ENCODE data around the gene CNTNAP2. TPM values are rescaled to one million over a fixed set of nuclear protein-coding genes. Genes with fewer than 3 reads are reported as not detected.
"Not testable (repeated sequence)": the region's sequence is repeated elsewhere in the genome, so short reads cannot be mapped to it uniquely, and the experiment has no call there.

CNTNAP2 gene
- total and polyA plus RNA-seq, 8 donors: 0.94 to 42.5 (median 38.6) TPM

GRCh38 chr7:147586110-147586509, 1469.5 kb downstream of the CNTNAP2 start:
- Histone ChIP-seq H3K4me1 (no peaks in the 10 kb centered on the region), H3K4me3 (no peak overlapping the region), H3K27me3 (no peaks in the 10 kb centered on the region), H3K27ac (no peak overlapping the region), H3K36me3 (no peaks in the 10 kb centered on the region), H3K9me3 (no peaks in the 10 kb centered on the region)
- TF ChIP-seq, protein P1, sequence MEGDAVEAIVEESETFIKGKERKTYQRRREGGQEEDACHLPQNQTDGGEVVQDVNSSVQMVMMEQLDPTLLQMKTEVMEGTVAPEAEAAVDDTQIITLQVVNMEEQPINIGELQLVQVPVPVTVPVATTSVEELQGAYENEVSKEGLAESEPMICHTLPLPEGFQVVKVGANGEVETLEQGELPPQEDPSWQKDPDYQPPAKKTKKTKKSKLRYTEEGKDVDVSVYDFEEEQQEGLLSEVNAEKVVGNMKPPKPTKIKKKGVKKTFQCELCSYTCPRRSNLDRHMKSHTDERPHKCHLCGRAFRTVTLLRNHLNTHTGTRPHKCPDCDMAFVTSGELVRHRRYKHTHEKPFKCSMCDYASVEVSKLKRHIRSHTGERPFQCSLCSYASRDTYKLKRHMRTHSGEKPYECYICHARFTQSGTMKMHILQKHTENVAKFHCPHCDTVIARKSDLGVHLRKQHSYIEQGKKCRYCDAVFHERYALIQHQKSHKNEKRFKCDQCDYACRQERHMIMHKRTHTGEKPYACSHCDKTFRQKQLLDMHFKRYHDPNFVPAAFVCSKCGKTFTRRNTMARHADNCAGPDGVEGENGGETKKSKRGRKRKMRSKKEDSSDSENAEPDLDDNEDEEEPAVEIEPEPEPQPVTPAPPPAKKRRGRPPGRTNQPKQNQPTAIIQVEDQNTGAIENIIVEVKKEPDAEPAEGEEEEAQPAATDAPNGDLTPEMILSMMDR (IDR thresholded peaks at IDR 0.05): no peak
- intact Hi-C loops (cut with DNase I): no loop called here
- ATAC-seq: no peak
- DNase-seq: no peak

DNA sequence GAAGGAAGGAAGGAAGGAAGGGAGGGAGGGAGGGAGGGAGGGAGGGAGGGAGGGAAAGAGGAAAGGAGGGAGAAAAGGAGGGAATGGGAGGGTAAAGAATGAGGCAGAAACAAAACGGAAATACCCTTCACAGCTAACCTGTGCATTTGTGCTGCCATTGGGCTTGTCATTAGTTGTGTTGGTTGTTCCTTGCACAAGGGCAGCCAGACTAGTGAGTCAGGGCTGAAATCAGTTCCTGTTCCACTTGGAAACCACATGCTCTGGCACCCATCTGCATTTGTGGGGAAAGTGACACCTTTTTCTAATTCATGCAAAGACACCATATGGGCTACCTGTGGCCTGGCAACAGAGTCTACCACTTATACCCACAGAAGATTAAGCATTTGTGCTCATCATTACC, 1469.9 kb downstream of the CNTNAP2 start:
- no peak overlapping the region for H3K4me3 ChIP-seq
- DNase-seq: no peak
- H3K36me3 ChIP-seq: no peaks in the 10 kb centered on the region
- intact Hi-C loops (cut with DNase I): no loop called here
- ATAC-seq: no peak
- TF ChIP-seq, protein P1 (IDR thresholded peaks at IDR 0.05): no peak
- H3K4me1 ChIP-seq: no peaks in the 10 kb centered on the region
- H3K27ac ChIP-seq: no peak overlapping the region
- H3K27me3 ChIP-seq: no peaks in the 10 kb centered on the region
- no peaks in the 10 kb centered on the region for H3K9me3 ChIP-seq

DNA sequence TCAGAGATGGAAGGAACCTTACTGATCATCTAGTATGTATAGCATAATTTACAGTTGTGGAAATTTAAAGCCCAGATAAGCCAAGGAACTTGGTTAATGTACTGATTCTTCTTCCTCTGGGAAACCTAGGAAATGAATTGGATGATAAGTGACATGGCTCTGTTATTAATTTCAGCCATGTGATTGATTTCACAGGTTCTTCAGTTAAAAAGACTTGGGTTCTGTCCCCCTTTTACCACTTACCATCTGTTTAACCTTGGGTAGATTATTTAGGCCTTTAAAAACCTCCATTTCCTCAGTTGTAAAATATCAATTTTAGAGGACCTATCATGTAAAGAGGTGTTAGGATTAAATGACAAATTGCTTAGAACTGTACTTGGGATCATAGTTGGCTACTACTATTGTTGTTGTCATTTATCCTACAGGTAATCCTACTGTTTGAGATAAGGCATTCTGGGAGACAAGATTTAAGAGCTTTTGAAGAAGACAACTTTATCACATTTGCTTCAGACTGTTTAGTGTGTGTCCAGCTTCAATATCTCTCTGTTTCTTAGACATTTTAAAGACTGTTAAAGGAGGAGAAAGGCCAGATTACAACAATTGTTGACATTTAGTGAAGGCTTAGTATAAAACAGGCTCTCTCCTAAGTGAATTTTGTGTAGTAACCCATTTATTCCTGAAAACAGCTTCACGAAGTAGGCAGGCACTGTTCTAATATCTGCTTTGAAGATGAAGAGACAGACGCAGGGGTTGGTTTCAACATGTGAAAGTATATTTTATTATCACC, 1476.9 kb downstream of the CNTNAP2 start:
- TF ChIP-seq, protein P1 (IDR thresholded peaks at IDR 0.05): no peak
- Histone ChIP-seq H3K27ac (no peak overlapping the region), H3K27me3 (no peaks in the 10 kb centered on the region), H3K4me3 (no peak overlapping the region), H3K36me3 (no peaks in the 10 kb centered on the region), H3K4me1 (no peaks in the 10 kb centered on the region), H3K9me3 (peaks cover 0 to 10% of the 10 kb centered on the region in 2 donors)
- no peak for DNase-seq
- no peak for ATAC-seq
- intact Hi-C loops (cut with DNase I): no loop called here

DNA sequence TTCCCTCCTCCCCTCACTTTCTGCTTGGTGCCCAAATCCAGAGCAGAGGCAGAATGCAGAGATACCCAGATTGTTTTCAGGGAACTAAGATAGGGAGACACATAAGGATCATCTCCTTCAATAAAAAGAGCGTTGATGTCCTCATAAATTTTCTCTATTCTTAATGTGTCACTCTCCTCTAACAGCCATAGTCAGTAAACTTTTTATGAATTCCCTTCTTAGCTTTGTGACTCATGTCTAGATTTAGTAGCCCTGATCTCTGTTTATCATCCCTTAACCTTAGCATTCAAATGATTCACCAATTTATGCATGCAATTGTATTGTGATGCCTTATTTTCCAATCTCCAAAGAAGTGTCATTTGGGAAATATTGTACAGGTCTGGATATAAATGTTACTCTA, 1478.4 kb downstream of the CNTNAP2 start:
- Histone ChIP-seq H3K27ac (no peak overlapping the region), H3K4me3 (no peak overlapping the region), H3K9me3 (peaks cover 0 to 14% of the 10 kb centered on the region in 2 donors), H3K4me1 (no peaks in the 10 kb centered on the region), H3K27me3 (no peaks in the 10 kb centered on the region), H3K36me3 (no peaks in the 10 kb centered on the region)
- intact Hi-C loops (cut with DNase I): no loop called here
- ATAC-seq (no peak), DNase-seq (no peak)
- TF ChIP-seq, protein P1 (IDR thresholded peaks at IDR 0.05): no peak

GRCh38 chr7:147598687-147599086, 1482.1 kb downstream of the CNTNAP2 start:
- DNase-seq; H3K36me3 ChIP-seq; H3K4me1 ChIP-seq; ATAC-seq; H3K27ac ChIP-seq; H3K27me3 ChIP-seq; intact Hi-C loops (cut with DNase I); H3K4me3 ChIP-seq: not testable (repeated sequence)
- peaks cover 0 to 14% of the 10 kb centered on the region in 2 donors for H3K9me3 ChIP-seq

DNA sequence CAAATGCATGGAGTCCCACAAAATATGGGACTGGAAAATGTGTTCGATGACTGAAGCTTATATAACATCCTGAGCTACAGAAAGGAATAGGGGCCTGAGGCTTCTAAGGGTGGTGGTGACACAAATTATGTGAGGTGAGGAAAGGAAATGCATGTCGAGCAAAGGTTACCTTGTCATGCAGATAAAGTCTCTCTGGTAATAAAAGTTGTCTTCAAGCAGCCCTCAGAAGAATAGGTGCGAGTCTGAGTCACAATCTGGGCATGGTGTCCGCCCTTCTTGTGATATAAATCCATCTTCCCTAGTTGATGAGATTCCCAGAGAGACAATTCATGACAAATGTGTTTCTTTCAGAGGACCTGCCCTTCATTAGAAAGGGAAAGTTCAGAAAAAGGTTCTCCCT, 1488.7 kb downstream of the CNTNAP2 start:
- Histone ChIP-seq H3K4me3 (no peak overlapping the region), H3K9me3 (peaks cover 0 to 7% of the 10 kb centered on the region in 2 donors), H3K27me3 (no peaks in the 10 kb centered on the region), H3K36me3 (no peaks in the 10 kb centered on the region), H3K4me1 (no peaks in the 10 kb centered on the region), H3K27ac (no peak overlapping the region)
- DNase-seq (no peak), ATAC-seq (no peak)
- TF ChIP-seq, protein P1 (IDR thresholded peaks at IDR 0.05): no peak
- intact Hi-C loops (cut with DNase I): no loop called here

Data from left lung (tissue), 10 donors.